GM13976 (cell line): ENCODE results near the gene RGR.

Experiments used
- DNase-seq: peaks from one replicate; pipeline ENCODE4 v3.0.0; 2012; ENCODE audit warnings: low spot score
- in situ Hi-C: fragments of 300-500 bp; cut with MboI; formaldehyde crosslinking; loops from one replicate; pipeline ENCODE4 v1.12.0; 2022; ENCODE audit warnings: low sequenced_read_pairs, mixed read lengths, inconsistent platforms; ENCODE audit not compliant: unreplicated experiment
- TF ChIP-seq, protein P1 (sequence below): IDR thresholded peaks from 2 replicates; pipeline ENCODE4 v1.5.1; 2012; ENCODE audit warnings: borderline replicate concordance, mild to moderate bottlenecking; ENCODE audit not compliant: insufficient read depth; ENCODE audit errors: extremely low read depth, missing control alignments, control extremely low read depth

Gene RGR

GRCh38 chr10:84236807-84237198, 8.1 kb upstream of the RGR start:
- TF ChIP-seq, protein P1, sequence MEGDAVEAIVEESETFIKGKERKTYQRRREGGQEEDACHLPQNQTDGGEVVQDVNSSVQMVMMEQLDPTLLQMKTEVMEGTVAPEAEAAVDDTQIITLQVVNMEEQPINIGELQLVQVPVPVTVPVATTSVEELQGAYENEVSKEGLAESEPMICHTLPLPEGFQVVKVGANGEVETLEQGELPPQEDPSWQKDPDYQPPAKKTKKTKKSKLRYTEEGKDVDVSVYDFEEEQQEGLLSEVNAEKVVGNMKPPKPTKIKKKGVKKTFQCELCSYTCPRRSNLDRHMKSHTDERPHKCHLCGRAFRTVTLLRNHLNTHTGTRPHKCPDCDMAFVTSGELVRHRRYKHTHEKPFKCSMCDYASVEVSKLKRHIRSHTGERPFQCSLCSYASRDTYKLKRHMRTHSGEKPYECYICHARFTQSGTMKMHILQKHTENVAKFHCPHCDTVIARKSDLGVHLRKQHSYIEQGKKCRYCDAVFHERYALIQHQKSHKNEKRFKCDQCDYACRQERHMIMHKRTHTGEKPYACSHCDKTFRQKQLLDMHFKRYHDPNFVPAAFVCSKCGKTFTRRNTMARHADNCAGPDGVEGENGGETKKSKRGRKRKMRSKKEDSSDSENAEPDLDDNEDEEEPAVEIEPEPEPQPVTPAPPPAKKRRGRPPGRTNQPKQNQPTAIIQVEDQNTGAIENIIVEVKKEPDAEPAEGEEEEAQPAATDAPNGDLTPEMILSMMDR, result no peak
- in situ Hi-C loops, result no loop called here
- no peak for DNase-seq

GRCh38 chr10:84237199-84238051, 7.4 kb upstream of the RGR start:
- DNase-seq, result no peak
- TF ChIP-seq, protein P1, result no peak
- in situ Hi-C loops, result no loop called here

GRCh38 chr10:84238909-84239308, 5.9 kb upstream of the RGR start:
- TF ChIP-seq, protein P1, result no peak
- in situ Hi-C loops, result no loop called here
- DNase-seq, result no peak

- in situ Hi-C loops, result no loop called here
- DNase-seq, result no peak
- TF ChIP-seq, protein P1, result no peak
Measured at GRCh38 chr10:84241185-84241790, 3.6 kb upstream of the RGR start, which contains the start of gene LRIT1. Gene LRIT1 (minus strand): TSS chr10:84241546. CDS start chr10:84241439, 107 bp downstream.

- TF ChIP-seq, protein P1, result no peak
- no peak for DNase-seq
- in situ Hi-C loops, result no loop called here
Measured at GRCh38 chr10:84243759-84244158, 1.1 kb upstream of the RGR start.

GRCh38 chr10:84247496-84247895, 2.6 kb downstream of the RGR start:
- no peak for DNase-seq
- in situ Hi-C loops, result no loop called here
- TF ChIP-seq, protein P1, result no peak
